Measurements from ENCODE around the gene TOP2B. TPM values are rescaled to one million over a fixed set of nuclear protein-coding genes. Genes with fewer than 3 reads are reported as not detected.

The TOP2B gene
- total and polyA plus RNA-seq, 2 experiments from 2014 or later = 92.0 to 179 TPM

- TF ChIP-seq, protein P1, sequence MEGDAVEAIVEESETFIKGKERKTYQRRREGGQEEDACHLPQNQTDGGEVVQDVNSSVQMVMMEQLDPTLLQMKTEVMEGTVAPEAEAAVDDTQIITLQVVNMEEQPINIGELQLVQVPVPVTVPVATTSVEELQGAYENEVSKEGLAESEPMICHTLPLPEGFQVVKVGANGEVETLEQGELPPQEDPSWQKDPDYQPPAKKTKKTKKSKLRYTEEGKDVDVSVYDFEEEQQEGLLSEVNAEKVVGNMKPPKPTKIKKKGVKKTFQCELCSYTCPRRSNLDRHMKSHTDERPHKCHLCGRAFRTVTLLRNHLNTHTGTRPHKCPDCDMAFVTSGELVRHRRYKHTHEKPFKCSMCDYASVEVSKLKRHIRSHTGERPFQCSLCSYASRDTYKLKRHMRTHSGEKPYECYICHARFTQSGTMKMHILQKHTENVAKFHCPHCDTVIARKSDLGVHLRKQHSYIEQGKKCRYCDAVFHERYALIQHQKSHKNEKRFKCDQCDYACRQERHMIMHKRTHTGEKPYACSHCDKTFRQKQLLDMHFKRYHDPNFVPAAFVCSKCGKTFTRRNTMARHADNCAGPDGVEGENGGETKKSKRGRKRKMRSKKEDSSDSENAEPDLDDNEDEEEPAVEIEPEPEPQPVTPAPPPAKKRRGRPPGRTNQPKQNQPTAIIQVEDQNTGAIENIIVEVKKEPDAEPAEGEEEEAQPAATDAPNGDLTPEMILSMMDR (conservative IDR thresholded peaks at IDR 0.05; ENCODE audit: low read depth in 2 of 2) = no peak
- TF ChIP-seq EZH2 (IDR thresholded peaks at IDR 0.05; ENCODE audit: low read depth, unreplicated experiment) (no peak), NANOG (IDR thresholded peaks at IDR 0.05; ENCODE audit: borderline replicate concordance) (no peak)
These were observed 12.4 kb upstream of the TOP2B start (continued) for GRCh38 chr3:25677121-25677520.

DNA sequence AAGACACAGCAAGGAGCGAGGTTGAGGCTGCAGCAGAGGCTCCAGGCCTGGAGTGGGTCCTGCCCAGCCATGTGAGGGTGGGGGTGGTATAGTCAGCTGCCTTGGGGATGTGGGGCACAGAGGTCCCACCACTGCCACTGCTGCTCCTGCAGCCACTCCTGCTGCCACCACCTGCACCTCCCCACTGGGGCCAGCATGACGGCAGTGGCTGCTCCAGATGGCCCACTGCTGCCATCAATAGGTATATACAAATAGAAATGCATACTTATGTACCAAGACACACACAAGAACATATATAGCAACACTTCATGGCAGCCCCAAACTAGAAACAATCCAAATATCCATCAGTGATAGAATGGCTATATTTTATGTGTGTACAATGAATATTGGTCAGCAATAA is 10.0 kb upstream of the TOP2B start:
- no peak for ATAC-seq
- Histone ChIP-seq H3K79me2 (replicated peaks; ENCODE audit: insufficient read depth) (no peaks in the 10 kb centered on the region), H3K4me2 (no peak overlapping the region), H3F3A (replicated peaks; ENCODE audit: low read depth) (no peaks in the 10 kb centered on the region), H3K27ac (ENCODE audit: low read depth) (no peak overlapping the region), H3K4me3 (no peak overlapping the region), H3K4me1 (ENCODE audit: insufficient read depth) (peaks cover 10% of the 10 kb centered on the region; the same call in 1 of the 2 replicates), H4K20me1 (replicated peaks; ENCODE audit: insufficient read depth) (no peaks in the 10 kb centered on the region), H3K9me2 (ENCODE audit: insufficient read depth) (no peaks in the 10 kb centered on the region), H2AFZ (no peak overlapping the region), H3K27me3 (ENCODE audit: insufficient read depth) (no peaks in the 10 kb centered on the region), H3K36me3 (ENCODE audit: insufficient read depth) (no peaks in the 10 kb centered on the region)
- DNase-seq (ENCODE audit: low spot score) = no peak
- Mint-ChIP-seq H3K27ac (no peak overlapping the region), H3K36me3 (ENCODE audit: low read depth) (peaks cover 5% of the 10 kb centered on the region; the same call in 1 of the 3 replicates), H3K4me3 (no peak overlapping the region), H3K4me1 (no peaks in the 10 kb centered on the region), H3K9me3 (peaks cover 8% of the 10 kb centered on the region), H3K27me3 (ENCODE audit: insufficient read depth, low read depth, poor library complexity) (no peaks in the 10 kb centered on the region)
- TF ChIP-seq, protein P2, sequence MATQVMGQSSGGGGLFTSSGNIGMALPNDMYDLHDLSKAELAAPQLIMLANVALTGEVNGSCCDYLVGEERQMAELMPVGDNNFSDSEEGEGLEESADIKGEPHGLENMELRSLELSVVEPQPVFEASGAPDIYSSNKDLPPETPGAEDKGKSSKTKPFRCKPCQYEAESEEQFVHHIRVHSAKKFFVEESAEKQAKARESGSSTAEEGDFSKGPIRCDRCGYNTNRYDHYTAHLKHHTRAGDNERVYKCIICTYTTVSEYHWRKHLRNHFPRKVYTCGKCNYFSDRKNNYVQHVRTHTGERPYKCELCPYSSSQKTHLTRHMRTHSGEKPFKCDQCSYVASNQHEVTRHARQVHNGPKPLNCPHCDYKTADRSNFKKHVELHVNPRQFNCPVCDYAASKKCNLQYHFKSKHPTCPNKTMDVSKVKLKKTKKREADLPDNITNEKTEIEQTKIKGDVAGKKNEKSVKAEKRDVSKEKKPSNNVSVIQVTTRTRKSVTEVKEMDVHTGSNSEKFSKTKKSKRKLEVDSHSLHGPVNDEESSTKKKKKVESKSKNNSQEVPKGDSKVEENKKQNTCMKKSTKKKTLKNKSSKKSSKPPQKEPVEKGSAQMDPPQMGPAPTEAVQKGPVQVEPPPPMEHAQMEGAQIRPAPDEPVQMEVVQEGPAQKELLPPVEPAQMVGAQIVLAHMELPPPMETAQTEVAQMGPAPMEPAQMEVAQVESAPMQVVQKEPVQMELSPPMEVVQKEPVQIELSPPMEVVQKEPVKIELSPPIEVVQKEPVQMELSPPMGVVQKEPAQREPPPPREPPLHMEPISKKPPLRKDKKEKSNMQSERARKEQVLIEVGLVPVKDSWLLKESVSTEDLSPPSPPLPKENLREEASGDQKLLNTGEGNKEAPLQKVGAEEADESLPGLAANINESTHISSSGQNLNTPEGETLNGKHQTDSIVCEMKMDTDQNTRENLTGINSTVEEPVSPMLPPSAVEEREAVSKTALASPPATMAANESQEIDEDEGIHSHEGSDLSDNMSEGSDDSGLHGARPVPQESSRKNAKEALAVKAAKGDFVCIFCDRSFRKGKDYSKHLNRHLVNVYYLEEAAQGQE (IDR thresholded peaks at IDR 0.05; ENCODE audit: unreplicated experiment) = no peak
- TF ChIP-seq, protein P1 (conservative IDR thresholded peaks at IDR 0.05; ENCODE audit: low read depth in 2 of 2) = no peak
- TF ChIP-seq, protein P3, sequence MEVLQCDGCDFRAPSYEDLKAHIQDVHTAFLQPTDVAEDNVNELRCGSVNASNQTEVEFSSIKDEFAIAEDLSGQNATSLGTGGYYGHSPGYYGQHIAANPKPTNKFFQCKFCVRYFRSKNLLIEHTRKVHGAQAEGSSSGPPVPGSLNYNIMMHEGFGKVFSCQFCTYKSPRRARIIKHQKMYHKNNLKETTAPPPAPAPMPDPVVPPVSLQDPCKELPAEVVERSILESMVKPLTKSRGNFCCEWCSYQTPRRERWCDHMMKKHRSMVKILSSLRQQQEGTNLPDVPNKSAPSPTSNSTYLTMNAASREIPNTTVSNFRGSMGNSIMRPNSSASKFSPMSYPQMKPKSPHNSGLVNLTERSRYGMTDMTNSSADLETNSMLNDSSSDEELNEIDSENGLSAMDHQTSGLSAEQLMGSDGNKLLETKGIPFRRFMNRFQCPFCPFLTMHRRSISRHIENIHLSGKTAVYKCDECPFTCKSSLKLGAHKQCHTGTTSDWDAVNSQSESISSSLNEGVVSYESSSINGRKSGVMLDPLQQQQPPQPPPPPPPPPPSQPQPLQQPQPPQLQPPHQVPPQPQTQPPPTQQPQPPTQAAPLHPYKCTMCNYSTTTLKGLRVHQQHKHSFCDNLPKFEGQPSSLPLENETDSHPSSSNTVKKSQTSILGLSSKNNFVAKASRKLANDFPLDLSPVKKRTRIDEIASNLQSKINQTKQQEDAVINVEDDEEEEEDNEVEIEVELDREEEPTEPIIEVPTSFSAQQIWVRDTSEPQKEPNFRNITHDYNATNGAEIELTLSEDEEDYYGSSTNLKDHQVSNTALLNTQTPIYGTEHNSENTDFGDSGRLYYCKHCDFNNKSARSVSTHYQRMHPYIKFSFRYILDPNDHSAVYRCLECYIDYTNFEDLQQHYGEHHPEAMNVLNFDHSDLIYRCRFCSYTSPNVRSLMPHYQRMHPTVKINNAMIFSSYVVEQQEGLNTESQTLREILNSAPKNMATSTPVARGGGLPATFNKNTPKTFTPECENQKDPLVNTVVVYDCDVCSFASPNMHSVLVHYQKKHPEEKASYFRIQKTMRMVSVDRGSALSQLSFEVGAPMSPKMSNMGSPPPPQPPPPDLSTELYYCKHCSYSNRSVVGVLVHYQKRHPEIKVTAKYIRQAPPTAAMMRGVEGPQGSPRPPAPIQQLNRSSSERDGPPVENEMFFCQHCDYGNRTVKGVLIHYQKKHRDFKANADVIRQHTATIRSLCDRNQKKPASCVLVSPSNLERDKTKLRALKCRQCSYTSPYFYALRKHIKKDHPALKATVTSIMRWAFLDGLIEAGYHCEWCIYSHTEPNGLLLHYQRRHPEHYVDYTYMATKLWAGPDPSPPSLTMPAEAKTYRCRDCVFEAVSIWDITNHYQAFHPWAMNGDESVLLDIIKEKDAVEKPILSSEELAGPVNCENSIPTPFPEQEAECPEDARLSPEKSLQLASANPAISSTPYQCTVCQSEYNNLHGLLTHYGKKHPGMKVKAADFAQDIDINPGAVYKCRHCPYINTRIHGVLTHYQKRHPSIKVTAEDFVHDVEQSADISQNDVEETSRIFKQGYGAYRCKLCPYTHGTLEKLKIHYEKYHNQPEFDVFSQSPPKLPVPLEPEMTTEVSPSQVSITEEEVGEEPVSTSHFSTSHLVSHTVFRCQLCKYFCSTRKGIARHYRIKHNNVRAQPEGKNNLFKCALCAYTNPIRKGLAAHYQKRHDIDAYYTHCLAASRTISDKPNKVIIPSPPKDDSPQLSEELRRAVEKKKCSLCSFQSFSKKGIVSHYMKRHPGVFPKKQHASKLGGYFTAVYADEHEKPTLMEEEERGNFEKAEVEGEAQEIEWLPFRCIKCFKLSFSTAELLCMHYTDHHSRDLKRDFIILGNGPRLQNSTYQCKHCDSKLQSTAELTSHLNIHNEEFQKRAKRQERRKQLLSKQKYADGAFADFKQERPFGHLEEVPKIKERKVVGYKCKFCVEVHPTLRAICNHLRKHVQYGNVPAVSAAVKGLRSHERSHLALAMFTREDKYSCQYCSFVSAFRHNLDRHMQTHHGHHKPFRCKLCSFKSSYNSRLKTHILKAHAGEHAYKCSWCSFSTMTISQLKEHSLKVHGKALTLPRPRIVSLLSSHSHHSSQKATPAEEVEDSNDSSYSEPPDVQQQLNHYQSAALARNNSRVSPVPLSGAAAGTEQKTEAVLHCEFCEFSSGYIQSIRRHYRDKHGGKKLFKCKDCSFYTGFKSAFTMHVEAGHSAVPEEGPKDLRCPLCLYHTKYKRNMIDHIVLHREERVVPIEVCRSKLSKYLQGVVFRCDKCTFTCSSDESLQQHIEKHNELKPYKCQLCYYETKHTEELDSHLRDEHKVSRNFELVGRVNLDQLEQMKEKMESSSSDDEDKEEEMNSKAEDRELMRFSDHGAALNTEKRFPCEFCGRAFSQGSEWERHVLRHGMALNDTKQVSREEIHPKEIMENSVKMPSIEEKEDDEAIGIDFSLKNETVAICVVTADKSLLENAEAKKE (CRISPR knock-in tag; IDR thresholded peaks at IDR 0.05) = no peak
- TF ChIP-seq CREB1 (CRISPR knock-in tag; IDR thresholded peaks at IDR 0.05; ENCODE audit: low read depth) (no peak), NANOG (IDR thresholded peaks at IDR 0.05; ENCODE audit: borderline replicate concordance) (no peak), EZH2phosphoT487 (IDR thresholded peaks at IDR 0.05; ENCODE audit: unreplicated experiment) (no peak), ZNF331 (CRISPR knock-in tag; IDR thresholded peaks at IDR 0.05; ENCODE audit: low read depth) (no peak), STAT1 (IDR thresholded peaks at IDR 0.05; ENCODE audit: unreplicated experiment) (no peak), ETS1 (IDR thresholded peaks at IDR 0.05) (no peak)

Measured in GM23338 (cell line).